HuH-7 (cell line): ENCODE measurements around the gene ZNF319.
"Not testable (repeated sequence)": the region's sequence is repeated elsewhere in the genome, so short reads cannot be mapped to it uniquely, and the experiment has no call there.

Experiments used
- DNase-seq: peaks from one replicate; pipeline ENCODE4 v3.0.0; 2011; ENCODE audit warnings: low spot score

ZNF319 gene

DNA sequence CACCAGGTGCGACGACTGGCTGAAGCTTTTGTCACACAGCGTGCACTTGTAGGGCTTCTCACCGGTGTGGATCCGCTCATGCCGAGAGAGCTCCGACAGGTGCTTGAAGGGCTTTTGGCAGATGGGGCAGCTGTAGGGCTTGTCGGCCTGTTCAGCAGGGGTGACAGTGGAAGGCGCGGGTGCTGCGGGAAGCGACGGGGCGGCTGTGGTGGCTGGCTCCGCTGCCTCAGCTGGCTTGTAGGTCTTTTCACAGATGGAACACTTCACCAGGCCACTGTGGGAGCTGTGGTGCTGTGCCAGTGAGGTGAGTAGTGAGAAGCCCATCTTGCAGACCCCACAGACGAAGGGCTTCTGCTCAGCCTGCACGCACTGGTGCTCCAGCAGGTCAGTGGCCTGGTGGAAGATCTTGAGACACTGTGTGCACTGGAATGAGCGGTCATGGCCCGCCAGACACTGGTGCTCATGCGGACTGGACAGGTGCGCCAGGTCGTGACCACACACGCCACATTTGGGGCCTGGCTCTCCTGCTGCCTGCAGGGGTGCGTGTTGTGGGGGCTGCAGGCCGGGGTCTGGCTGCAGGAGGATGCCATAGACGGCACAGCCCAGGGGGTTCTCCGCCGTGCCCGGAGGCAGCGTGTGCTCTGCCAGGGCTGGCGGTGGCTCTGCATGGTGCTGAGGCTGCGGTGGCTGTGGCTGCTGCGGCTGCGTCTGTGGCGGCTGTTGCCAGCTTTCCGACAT, 2.8 kb downstream of the ZNF319 start:
- DNase-seq = no peak

DNA sequence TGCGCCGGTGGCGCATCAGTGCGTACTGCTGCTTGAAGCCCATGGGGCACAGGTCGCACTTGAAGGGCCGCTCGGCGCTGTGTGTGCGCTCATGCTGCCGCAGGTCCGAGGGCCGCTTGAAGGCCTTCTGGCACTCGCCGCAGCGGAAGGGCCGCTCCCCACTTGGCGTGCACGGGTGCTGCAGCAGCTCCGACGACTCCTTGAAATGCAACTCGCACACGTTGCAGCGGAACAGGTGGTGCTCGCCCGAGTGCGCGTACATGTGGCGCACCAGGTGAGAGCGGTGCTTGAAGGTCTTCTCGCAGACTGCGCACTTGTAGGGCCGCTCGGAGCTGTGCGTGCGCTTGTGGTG, 3.3 kb downstream of the ZNF319 start:
- no peak for DNase-seq

DNA sequence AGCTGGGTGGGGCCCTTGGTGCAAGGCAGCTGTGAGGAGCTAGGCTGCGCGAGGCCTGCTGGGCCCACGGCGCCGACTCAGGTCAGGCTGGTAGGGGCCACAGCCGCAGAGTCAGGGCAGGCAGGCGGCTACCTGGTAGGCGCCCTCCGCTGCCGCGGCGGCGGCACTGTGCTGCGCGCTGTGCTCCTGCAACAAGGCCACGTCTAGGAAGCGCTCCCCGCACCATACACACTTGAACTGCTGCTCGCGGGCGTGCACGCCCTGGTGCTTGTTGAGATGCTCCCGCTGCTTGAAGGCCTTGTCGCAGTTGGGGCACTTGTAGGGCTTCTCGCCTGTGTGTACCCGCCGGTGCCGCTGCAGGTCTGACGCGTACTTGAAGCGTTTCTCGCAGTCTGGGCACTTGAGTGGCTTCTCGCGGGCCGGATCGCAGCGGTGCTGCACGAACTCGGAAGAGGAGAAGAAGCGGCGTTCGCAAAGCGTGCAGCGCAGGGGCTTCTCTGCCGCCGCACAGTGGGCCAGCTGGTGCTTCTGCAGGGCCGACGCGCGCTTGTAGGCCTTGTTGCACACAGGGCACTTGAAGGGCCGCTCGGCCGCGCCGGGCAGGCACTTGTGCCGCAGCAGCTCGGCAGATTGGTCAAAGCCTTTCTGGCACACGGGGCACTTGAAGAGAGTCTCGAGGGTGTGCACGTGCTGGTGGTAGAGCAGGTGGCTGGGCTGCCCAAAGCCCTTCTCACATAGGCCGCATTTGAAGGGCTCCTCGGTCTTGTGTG, 3.9 kb downstream of the ZNF319 start:
- DNase-seq = no peak

DNA sequence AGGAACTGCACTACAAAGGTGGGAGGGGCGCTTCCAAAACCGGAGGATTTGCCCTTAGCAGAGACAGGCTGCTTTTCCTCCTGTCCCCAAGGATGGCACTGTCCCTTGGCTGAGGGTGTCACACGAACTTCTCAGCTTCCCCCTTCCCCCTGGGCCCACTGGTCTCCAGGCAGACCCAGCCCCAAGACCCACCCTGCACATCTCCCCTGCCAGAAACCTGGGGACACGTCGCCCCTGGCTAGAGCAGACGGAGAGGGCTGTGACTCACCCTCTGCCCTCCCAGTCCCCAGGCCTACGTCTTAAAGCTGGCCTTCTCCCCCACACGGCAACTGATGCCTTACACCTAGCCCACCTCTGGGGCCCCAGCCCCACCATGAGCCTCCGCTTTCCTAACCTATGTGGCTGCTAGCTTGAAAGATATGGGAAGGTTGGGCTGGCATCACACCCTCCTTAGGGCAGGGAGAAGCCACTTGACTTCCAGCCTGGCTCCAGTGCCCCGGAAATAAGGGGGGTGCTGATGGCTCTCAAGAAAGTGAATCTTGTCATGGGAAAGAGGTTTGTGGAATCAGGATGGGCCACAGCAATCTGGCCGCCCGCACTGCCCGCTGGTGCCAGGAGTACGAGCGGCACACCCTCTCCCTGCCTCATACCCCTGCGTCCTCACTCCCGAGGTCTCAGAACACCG, 4.6 kb downstream of the ZNF319 start:
- no peak for DNase-seq

DNA sequence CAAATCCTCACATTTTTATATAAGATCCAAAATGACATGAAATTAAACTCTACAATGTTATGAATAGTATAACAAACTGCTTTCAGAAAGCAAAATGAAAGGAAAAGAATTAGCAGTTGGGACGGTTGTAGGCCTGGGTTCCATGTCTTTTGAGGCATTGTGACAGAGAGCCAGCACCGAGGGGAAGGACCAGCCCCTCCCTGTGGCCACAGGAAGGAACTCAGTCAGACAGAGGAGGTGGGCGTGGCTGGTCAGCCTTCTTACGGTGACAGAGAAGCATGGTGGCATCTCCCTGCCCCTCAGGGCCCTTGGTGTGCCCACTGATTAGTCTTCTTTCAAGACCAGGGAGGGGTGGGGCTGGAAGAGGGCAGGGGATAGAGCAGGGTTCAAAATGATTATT, 5.7 kb downstream of the ZNF319 start:
- DNase-seq = peak; percentile 55

DNA sequence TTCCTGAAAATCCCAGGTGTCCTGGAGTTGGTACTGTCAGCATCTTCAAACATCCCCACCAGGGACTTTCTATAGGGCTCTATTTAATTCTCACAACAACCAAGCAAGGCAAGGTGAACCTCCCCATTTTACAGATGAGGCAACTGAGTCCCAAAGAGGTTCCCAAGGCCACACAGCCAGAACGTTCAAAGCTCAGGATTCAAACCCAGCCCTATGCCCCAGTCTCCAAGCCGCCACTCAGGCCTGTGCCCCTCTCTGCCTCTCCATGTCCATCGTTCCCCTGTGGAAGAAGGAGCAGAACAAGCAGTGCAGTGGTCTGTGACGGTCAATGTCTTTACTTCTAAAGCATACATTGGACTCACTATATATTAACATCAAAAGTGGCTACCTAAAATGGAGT, 6.1 kb downstream of the ZNF319 start:
- no peak for DNase-seq

DNA sequence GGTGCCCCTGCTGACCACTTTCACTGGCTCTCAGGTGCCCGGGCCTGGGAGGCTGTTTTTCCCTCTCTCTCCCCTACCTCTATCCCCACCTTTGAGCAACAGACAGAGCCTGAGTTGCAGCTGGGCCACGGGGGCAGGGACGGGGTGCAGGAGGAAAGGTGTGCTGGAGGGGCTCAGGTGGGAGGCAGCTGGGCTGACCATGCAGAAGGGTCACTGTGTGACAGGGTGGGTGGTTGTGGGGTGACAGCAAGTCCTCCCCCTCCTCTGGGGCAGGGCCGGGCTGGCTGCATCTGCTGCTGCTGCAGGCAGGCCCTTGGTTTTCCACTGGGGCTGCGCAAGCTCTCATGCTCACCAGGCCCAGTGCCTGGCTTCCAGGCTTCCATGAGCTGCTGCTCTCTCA, 6.6 kb downstream of the ZNF319 start:
- no peak for DNase-seq

DNA sequence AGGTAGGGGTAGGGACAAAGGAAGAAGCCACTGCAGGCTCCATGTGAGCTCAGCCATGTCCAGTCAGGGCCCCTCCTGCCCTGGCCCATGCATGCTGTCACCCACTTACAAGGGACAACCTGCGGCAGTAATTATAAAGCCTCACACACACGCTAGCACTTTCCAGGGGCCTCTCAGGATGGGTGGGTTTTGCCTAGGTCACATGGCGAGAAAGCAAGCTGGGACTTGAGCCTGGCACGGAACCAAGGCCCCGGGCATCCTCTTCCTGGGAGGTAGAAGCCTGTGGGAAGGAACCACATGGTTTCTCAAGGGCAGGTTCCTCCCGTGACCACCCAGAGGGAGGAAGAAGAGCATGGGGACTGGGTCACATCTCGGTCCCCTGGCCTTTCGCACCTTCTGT, 7.0 kb downstream of the ZNF319 start:
- DNase-seq = no peak

DNA sequence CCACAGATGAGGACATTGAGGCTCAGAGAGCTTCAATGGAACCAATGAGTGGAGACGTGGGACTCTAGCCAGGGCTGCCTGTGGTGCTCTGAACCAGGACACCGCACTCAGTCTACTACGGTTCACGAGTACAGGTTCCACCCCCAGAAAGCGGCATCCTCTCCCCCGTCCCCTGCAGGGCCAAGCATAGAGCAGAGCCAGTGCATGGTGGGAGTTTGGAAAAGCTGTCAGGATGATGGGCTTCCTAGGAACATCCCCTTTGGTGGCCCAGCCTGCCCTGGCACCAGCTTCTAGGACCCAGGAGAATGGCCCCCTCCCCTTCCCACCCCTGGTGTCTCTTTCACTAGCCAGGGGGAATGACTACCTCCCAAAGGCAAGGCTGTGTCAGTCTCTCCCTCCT, 8.4 kb downstream of the ZNF319 start:
- no peak for DNase-seq

DNA sequence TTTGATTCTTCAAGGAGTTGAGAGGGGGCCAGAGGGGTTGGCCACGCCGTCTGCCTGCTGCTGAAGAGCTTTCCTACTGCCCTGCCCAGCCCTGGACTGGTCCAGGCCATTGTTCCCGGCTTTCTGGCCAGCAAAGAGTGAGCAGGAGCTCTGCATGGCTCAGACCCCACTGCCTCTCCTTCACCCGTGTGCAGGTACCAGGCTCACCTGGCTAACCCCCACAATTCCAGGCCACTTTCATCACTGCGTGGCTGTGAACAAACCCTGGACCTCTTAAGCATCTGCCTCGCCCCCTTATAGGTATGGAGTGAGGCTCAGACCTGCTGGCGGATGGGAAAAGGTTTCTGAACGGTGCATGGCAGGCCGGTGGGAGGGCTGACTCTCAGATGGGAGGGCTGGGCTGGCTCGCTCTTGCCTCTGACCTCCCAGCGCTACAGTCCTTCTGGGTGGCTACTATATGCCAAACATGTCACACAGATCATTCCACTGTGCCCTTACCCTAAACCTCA, 8.9 kb downstream of the ZNF319 start:
- no peak for DNase-seq

DNA sequence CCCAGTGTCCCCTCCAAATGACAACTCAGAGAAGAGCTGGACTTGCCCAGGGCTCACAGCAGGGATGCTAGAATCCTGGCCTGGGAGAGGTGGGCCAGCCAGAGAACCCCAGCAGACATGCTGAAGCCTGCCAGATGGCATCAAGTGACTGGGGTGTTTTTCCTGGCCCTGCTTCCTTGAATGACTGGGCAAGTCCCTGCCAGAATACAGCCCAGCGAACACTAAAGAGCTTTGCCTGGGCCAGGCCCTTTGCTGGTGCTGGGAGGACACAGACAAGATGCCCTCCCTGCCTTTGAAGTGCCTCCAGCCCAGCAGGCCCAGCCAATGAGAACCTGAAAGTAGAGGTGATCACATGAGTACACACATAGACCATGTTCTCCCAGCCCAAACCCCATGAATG, 11.5 kb downstream of the ZNF319 start:
- no peak for DNase-seq

DNA sequence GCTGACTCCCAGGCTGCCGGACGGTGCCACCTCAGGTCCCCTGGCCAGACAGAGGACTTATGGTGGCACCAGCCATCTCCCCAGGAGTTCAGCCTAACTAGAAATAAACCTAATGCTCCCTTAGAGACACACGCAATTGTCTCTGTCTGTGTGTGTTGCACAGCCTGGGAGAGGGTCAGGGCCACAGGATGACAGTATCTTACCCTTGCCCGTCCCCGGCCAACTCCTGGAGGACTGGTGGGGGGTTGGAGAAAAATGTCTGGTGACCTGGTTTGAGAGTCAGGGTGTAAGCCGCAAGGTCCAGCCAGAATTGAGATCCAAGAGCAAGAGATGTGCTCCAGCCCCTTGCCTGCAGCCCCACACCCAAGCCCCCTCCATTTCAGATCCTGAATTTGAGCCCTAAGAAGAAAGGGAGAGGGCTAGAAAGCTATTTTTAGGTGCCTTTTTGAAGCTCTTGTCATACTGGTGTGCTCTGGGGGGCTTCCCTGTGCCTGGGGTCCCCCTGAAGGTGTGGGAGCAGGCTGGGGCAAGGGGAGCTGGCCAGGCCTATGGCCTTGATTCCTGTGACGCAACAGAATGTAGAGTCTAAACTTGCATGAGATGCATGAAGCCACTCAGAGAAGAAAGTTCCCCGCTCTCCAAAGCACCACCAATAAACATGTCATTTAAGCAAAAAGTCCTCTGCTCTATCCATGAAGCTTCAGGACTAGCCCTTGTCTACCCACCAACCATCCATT, 12.9 kb downstream of the ZNF319 start:
- DNase-seq = no peak

DNA sequence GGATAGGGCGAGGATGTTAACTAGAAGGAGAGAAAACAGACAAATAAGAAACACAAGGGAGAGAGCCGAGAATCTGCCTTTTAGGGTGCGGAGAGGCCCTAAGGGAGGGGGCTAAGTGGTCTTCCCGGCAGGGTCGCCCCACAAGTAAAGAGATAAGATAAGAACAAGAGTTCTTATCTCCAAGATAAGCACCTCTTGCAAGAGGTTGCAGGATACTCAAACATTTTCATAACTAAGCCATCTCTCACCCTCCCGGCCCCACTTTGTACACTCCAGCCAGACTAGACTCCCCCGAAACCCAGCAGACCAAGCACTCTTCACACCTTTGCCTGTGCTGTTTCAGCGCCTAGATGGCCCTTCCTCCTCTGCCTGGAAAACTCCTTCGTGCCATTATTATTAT, 14.3 kb downstream of the ZNF319 start:
- DNase-seq = no peak

DNA sequence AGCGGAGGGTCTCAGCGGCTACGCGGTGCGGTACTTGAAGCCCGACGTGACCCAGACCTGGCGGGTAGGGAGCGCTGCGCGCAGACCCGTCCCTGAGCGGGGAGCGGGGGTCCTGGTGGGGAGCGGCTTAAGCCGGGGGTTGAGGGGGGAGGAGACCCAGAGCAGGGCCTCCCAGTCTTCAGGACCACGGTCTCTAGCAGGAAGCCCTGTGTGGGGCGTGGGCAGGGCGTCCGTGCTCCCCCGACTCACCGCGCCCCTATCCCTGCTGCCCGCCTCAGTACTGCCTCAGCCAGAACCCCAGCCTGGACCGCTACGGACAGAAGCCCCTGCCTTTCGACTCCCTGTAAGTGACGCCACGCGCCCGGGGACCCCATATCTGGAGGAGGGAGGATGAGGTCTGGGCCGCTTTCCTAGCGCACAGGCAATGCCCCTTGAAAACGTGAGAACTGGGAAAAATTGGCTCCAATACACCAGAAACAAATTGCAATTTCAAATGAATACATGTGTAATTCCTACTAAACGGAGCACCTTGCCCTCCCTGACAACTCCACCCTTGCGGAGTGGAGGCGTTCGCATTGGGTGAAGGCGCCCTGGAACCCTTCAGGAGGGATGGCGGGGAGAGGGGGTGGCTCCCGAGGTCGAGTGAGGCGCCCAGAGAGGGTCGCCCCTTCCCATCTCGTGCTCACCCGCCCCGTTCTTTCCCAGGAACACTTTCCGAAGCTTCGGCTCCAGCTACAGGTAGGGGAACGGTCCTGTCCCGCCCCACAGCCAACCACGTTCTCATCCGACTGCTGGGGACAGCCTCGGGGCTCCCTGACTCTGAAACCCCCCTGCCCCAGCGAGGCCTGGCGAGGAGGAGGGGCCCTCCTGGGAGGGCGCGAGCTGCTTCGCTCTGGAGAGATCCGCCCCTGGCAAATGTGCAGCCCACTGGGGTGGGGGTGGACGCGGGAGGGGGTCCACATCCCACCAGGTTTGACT, 15.0 kb downstream of the ZNF319 start:
- no peak for DNase-seq

DNA sequence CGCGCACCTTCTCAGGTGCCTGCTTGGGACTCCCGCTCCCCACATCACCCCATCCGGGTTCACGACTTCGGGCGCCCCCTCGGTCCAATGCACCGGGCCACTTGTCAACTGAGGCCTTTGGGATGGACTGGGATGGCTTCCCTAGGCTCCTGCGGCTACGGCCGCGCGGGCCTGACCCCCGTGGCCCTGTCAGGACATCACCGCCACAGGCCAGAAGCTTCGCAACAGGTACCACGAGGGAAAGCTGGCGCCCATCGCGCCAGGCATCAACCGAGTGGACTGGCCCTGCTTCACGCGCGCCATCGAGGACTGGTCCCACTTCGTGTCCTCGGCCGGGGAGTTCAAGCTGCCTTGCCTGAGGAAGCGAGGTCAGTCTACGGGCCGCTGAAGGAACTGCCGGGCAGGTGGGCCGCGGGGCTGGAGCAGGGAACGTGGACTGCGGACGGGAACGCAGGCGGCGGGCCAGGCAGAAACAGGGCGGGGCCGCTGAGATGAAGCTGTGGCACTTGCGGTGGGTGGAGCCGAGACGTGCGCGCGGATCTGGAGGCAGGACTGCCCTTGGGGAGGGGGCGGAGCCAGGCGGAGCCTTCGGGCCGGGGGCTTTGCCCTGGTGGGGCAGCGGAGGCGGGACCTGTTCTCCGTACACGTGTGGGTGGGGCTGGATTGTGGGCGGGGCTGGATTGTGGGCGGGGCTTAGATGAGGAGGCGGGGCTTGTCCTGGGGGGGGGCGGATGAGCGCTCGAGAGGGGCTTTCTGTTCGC, 15.8 kb downstream of the ZNF319 start:
- no peak for DNase-seq

DNA sequence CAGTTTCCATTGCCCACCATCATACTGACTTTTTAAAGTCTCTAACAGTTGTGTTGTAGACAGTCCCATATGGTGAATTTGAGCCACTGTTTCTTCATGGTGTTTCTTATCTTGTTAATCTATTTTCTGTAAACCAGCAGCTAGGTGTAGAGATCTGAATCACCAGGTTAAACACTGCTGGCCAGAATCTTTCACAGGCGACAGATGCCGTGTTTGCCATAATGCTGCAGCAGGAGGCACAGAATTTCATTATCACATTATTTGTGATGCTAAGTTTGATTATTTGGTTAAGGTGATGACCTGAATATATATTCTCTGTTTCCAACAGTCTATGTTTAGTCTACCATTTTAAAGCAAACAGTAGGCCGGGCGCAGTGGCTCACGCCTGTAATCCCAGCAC, 18.1 kb downstream of the ZNF319 start:
- DNase-seq = no peak

DNA sequence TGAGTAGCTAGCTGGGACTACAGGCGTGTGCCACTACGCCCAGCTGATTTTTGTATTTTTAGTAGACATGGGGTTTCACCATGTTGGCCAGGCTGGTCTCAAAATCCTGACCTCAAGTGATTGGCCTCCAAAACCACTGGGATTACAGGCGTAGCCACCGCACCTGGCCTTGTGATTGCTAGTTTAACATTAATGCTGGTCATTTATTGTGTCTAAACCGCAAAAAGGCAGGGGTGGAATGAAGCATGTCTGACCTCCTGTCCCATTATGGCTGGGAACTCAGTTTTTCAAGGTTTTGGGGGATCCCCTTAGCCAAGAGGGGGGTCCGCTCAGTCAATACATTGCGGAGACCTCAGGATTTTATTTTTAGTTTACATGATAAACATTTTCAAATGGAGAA, 18.8 kb downstream of the ZNF319 start:
- no peak for DNase-seq

DNA sequence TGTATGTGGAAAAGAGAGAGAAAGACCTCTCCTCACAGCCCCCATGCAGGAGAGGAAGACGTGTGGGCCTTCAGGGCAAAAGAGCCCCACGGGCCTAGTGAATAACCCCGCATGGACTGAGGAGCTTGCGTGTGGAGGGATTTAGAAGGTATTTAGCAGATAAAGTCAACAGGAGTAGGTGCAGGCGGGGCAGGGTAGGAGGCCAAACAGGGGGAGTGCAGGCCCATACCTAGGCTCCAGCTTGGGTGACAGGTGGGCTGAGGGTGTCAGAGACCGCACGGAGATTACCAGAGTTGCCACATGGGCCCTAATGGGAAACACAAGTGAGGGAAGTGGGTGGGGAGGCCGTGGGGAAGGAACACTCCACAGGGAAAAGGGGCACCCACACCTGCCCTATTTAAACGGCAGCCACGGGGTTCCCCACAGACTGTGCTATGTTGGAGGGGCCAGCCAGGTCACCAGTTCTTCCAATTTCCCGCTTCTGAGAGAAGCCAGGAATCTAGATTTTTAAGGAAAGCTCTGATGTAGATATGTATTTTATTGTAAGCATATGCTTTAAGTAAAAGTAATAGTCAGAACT, 21.4 kb downstream of the ZNF319 start:
- no peak for DNase-seq

DNA sequence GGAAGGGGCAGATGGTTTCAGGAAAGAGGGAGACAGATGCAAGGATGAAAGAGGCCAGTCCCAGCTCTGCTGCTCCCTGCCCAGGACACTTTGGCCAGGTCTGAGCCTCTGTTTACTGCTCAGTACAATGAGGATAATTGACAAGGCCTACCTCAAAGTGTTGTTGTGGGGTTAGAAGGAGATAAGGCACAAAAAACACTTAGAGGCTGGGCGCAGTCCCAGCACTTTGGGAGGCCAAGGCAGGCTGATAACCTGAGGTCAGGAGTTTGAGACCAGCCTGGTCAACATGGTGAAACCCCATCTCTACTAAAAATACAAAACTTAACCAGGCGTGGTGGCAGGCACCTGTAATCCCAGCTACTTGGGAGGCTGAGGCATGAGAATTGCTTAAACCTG, 22.4 kb downstream of the ZNF319 start:
- not testable (repeated sequence) for DNase-seq
